HG03558 (cell line): ENCODE data around the gene MMP24OS.

Experiments used
- ATAC-seq: cut with Tn5 transposase; IDR thresholded peaks from one replicate; pipeline ENCODE4 v1.9.1; 2021; ENCODE audit warnings: moderate number of reproducible peaks; ENCODE audit not compliant: unreplicated experiment; ENCODE audit errors: extremely low read depth

The MMP24OS gene

GRCh38 chr20:35293303-35294292 lies 15.7 kb upstream of the MMP24OS start:
- ATAC-seq: no peak

DNA sequence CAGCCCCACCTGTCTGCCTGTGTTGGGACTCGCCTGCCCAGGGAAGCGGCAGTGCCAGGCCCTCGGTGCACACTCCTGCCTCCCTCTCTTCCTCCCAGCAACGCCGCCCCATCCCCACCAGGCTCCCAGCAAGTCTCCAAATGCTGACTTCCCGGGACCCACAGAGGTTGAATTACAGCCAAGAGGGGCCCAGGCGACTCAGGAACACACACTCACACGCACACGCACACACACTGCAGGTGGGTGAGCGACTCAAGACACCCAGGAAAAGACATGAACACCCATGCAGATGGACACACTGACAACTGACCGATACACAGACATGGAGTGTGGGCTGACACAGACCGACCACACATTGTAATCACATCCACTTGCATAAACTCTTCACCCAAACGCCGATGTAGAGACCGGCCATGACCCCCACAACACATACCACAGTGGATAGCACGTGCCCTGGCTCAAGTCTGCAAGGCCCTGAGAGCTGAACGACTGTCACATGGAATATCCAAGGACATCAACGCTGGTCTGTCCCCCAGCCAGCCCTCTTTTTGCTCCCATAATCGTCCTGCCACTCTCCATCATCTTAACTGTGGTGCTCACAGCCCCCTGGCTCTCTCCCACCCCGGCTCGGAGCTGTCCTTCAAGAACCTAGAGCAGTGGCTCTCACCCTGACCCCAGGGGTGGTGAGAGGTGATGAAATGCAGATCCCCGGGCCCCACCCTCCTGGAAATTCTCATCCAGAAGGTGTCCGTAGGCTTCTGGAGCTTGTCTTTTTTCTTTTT lies 14.8 kb upstream of the MMP24OS start:
- ATAC-seq: no peak

- ATAC-seq: no peak
Observed at GRCh38 chr20:35291654-35292503, 14.0 kb upstream of the MMP24OS start, which contains the start of gene FAM83C. Gene FAM83C (minus strand): TSS chr20:35292425. CDS start chr20:35292304, 121 bp downstream.

- ATAC-seq: no peak
Observed at GRCh38 chr20:35290887-35291417, 13.0 kb upstream of the MMP24OS start.

GRCh38 chr20:35290186-35290886 lies 12.4 kb upstream of the MMP24OS start:
- no peak for ATAC-seq

DNA sequence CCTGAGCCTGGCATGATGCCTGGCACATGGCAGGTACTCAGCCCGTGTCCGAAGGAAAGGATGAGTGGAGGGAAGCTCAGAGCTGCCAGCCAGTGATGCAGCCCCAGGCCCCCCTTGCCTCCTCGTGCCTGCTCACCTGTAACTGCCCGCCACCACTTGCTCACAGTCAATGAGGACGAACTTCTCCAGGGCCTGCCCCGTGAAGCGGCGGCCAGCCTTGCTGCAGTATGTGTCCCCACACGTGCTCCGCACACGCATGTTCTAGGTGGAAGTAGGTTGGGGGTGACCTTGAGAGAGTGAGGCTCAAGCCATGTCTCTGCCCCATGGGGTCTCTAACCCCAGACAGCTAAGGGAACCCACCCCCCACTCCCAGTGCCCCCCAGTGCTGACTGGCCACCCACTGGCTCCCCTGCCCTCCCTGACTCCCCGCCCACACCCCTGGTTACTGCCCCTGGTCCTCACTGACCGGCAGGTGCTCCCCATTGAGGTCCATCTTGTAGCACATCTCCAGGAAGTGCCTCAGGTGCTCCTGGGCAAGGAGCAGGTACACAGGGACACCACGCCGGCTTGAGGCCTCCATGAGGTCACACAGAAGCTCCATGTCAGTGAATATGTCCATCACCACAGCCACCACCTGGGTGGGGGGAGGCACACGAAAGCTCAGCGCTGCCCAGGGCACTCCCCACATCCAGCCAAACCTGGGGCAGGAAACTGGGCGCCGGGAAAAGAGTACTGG lies 10.6 kb upstream of the MMP24OS start:
- ATAC-seq: no peak

DNA sequence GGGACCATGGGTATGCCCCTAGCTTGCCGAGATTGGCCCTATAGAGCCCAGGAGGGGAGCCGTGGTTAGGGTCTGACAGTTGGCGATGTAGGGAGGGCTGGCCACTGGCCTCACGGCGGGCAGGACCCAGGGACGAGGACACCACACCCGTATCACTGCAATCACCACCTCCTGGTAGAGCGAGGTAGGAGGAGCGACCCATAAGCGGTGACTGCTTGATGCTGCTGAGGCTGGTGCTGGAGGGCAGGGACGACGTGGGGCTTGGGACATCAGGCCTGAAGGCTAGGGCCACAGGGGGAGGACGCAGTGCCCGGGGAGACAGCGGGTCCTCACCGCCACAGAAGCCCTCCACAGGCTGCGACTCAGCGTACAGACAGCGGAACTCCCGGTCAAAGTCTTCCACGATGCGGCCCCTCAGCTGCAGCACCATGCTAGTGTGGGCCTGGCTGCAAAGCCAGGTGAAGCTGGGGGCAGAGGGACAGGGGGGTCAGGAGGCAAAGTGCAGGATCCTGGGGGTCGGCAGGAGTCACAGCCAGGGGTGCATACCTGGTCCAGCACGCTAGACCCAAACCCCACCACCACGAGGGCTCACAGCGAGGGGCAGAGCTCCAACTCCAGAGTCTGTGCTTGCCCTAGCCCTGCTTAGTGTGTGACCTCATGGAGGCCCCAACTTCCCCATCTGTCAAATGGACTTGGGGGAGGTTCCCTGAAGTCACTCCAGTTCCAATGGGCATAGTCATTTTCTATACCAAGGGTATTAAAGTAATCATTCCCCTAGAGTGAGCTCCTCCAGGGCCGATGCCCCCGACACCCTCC lies 9.8 kb upstream of the MMP24OS start:
- no peak for ATAC-seq

GRCh38 chr20:35286899-35287508 lies 9.1 kb upstream of the MMP24OS start:
- ATAC-seq: no peak

- ATAC-seq: no peak
Observed at GRCh38 chr20:35286077-35286898, 8.4 kb upstream of the MMP24OS start.

- no peak for ATAC-seq
Observed at GRCh38 chr20:35285806-35286076, 7.8 kb upstream of the MMP24OS start.

- ATAC-seq: no peak
Observed at GRCh38 chr20:35284992-35285805, 7.3 kb upstream of the MMP24OS start.

DNA sequence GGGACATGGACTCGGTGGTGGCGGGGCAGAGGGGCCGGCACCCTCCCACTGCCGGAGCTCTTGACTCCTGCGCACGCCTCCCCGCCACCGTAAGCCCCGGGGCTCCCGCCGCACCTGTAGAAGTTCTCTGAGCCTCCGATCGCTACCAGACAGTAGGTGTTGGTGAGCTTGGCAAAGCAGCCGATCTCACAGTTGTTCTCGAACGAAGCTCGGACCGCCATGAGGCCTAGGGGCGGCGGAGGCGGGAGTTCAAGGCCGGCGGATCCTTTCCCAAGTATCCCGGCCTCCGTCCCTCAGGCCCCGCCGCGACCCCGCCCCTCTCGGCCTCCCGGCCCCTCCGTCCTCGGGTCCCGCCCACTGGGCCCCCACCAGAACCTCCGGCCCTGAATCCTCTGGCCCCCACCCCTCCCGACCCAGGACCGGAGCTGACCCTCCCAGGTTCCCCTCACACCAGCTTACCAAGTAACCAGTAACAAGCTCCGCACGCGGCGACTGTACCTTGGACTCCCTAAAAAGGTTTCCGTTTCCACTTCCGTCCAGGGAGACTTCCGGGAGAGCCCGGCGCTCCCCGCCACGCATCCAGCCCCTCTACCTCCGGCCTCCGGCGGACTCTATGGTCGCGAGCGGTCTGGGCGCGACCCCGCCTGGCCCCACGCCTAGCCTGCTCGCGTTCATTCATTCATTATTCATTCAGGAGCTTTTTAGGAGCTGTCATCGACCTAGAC lies 6.5 kb upstream of the MMP24OS start, which contains the start of gene EIF6:
Gene EIF6 (minus strand): TSS at position 506 of the 725 bp plus-strand sequence. CDS start 285 bp downstream, at position 221.
- no peak for ATAC-seq

DNA sequence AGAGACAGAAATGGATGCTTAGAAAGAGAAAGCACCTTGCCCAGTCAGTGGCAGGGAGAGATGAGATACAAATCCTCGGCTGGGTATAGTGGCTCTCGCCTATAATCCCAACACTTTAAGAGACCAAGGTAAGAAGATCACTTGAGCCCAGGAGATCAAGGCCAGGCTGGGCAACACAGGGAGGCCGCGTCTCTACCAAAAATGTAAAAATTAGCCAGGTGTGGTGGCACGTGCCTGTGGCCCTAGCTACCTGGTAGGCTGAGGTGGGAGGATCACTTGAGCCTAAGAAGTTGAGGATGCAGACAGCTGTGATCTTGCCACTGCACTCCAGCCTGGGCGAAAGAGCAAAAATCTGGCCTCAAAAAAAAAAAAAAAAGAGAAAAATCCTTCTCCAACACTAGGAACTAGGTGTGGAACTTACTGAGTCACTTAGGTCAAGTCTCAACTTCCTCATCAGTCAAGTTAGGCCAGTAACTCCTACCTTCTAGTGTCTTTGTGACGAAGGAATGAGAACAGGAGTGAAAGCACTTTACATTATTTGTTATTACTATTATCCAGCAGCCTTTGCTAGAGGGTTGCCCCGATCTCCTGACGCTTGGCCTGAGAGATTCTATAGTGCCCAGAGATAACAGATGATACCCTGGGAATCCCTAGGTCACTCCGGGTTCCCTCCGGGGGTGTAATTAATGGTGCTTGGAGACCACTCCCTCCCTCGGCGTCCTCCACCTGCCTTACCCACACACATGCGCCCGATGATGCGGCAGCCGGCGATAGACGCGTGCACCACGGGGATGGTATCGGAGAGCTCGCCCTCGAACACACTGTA lies 5.7 kb upstream of the MMP24OS start:
- ATAC-seq: no peak

DNA sequence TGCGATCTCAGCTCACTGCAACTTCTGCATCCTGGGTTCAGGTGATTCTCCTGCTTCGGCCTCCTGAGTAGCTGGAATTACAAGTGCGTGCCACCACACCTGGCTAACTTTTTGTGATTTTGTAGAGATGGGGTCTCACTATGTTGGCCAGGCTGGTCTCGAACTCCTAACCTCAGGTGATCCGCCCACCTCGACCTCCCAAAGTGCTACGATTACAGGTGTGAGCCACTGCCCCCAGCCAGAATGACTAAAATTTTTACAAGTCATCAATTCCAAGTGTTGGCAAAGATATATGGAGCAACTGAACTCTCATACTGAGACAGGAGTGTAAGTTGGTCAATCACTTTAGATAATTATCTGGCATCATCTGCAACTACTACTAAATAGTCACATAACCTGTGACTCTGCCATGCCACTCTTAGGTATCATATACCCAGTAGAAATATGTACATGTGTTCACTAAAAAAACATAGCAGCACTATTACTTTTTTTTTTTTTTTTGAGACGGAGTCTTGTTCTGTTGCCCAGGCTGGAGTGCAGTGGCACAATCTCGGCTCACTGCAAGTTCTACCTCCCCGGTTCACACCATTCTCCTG lies 3.7 kb upstream of the MMP24OS start:
- no peak for ATAC-seq
